GM23338 (cell line): ENCODE data around the gene TOR3A. TPM values are rescaled to one million over a fixed set of nuclear protein-coding genes. Genes with fewer than 3 reads are reported as not detected.

ENCODE experiments used
- ATAC-seq: fragments of 200-7000 bp; cut with Tn5 transposase; 3 replicates; pipeline ENCODE4 v1.9.1; 2020
- DNase-seq: peaks from one replicate; pipeline ENCODE4 v3.0.0-alpha.2; 2015; ENCODE audit warnings: low spot score
- H2AFZ ChIP-seq: fragments of 200-600 bp; sonication (generic); 2 replicates; pipeline ENCODE4 v1.8.0; 2016; ENCODE audit warnings: antibody characterized with exemption, mild to moderate bottlenecking, moderate library complexity
- H3F3A ChIP-seq: fragments of 200-600 bp; sonication (generic); replicated peaks from 2 replicates; pipeline ENCODE4 v1.8.0; 2017; ENCODE audit warnings: antibody characterized with exemption, mixed run types, low read depth
- H3K27ac ChIP-seq: fragments of 200-600 bp; sonication (generic); 2 replicates; pipeline ENCODE4 v1.6.1; 2016; ENCODE audit warnings: low read depth
- H3K27me3 ChIP-seq: fragments of 200-600 bp; sonication (generic); 2 replicates; pipeline ENCODE4 v1.8.0; 2016; ENCODE audit warnings: mild to moderate bottlenecking, mixed run types, moderate library complexity; ENCODE audit not compliant: insufficient read depth
- H3K36me3 ChIP-seq: fragments of 200-600 bp; sonication (generic); 2 replicates; pipeline ENCODE4 v1.8.0; 2016; ENCODE audit warnings: mild to moderate bottlenecking; ENCODE audit not compliant: insufficient read depth
- H3K4me1 ChIP-seq: fragments of 200-600 bp; sonication (generic); 2 replicates; pipeline ENCODE4 v1.8.0; 2016; ENCODE audit warnings: mild to moderate bottlenecking, moderate library complexity; ENCODE audit not compliant: insufficient read depth
- H3K4me2 ChIP-seq: fragments of 200-600 bp; sonication (generic); 2 replicates; pipeline ENCODE4 v1.7.1; 2017; ENCODE audit warnings: mixed run types
- H3K4me3 ChIP-seq: fragments of 200-600 bp; sonication (generic); 2 replicates; pipeline ENCODE4 v1.6.1; 2016; ENCODE audit warnings: mixed run types
- H3K79me2 ChIP-seq: fragments of 200-600 bp; sonication (generic); replicated peaks from 2 replicates; pipeline ENCODE4 v1.8.0; 2017; ENCODE audit warnings: mild to moderate bottlenecking; ENCODE audit not compliant: insufficient read depth
- H3K9me2 ChIP-seq: fragments of 200-600 bp; sonication (generic); 2 replicates; pipeline ENCODE4 v1.8.0; 2017; ENCODE audit not compliant: insufficient read depth
- H4K20me1 ChIP-seq: fragments of 200-600 bp; sonication (generic); replicated peaks from 2 replicates; pipeline ENCODE4 v1.8.0; 2017; ENCODE audit warnings: mild to moderate bottlenecking; ENCODE audit not compliant: insufficient read depth
- H3K27ac Mint-ChIP-seq: 2 replicates; pipeline ENCODE4 v1.8.0; 2020; ENCODE audit warnings: inconsistent platforms, mild to moderate bottlenecking, moderate library complexity, mixed read lengths
- H3K27me3 Mint-ChIP-seq: 3 replicates; pipeline ENCODE4 v1.8.0; 2022; ENCODE audit warnings: low read depth, mild to moderate bottlenecking, moderate library complexity, mixed read lengths, inconsistent platforms; ENCODE audit not compliant: insufficient read depth, poor library complexity
- H3K36me3 Mint-ChIP-seq: 3 replicates; pipeline ENCODE4 v1.8.0; 2021; ENCODE audit warnings: low read depth, mild to moderate bottlenecking, inconsistent platforms, moderate library complexity, mixed read lengths
- H3K4me1 Mint-ChIP-seq: 3 replicates; pipeline ENCODE4 v1.8.0; 2020; ENCODE audit warnings: mild to moderate bottlenecking, inconsistent platforms, mixed read lengths
- H3K4me3 Mint-ChIP-seq: 3 replicates; pipeline ENCODE4 v1.8.0; 2021; ENCODE audit warnings: moderate library complexity, mild to moderate bottlenecking, inconsistent platforms, mixed read lengths
- H3K9me3 Mint-ChIP-seq: 3 replicates; pipeline ENCODE4 v1.8.0; 2020; ENCODE audit warnings: moderate library complexity, mild to moderate bottlenecking, inconsistent platforms, mixed read lengths
- CREB1 ChIP-seq: fragments of 250-450 bp; sonication (Bioruptor Pico); IDR thresholded peaks from 2 replicates; pipeline ENCODE4 v1.5.0; 2020; ENCODE audit warnings: low read depth, mild to moderate bottlenecking, moderate library complexity
- EZH2 ChIP-seq: fragments of 200-600 bp; sonication (generic); IDR thresholded peaks from one replicate; pipeline ENCODE4 v1.8.0; 2017; ENCODE audit warnings: antibody characterized with exemption, mild to moderate bottlenecking, low read depth; ENCODE audit not compliant: unreplicated experiment
- EZH2phosphoT487 ChIP-seq: fragments of 200-600 bp; sonication (generic); IDR thresholded peaks from one replicate; pipeline ENCODE4 v1.8.1; 2018; ENCODE audit warnings: antibody characterized with exemption; ENCODE audit not compliant: unreplicated experiment
- JUNB ChIP-seq: IDR thresholded peaks from one replicate; pipeline ENCODE4 v1.6.1; 2016; ENCODE audit warnings: antibody characterized with exemption; ENCODE audit not compliant: unreplicated experiment
- NANOG ChIP-seq: IDR thresholded peaks from 2 replicates; pipeline ENCODE4 v1.6.1; 2016; ENCODE audit warnings: antibody characterized with exemption, borderline replicate concordance
- POLR2AphosphoS5 ChIP-seq: IDR thresholded peaks from 2 replicates; pipeline ENCODE4 v1.6.1; 2016; ENCODE audit warnings: antibody characterized with exemption, low read depth
- REST ChIP-seq: IDR thresholded peaks from one replicate; pipeline ENCODE4 v1.6.1; 2018; ENCODE audit warnings: antibody characterized with exemption; ENCODE audit not compliant: unreplicated experiment
- STAT1 ChIP-seq: IDR thresholded peaks from one replicate; pipeline ENCODE4 v1.6.1; 2016; ENCODE audit warnings: antibody characterized with exemption; ENCODE audit not compliant: unreplicated experiment
- ZNF114 ChIP-seq: fragments of 250-450 bp; sonication (Bioruptor Pico); IDR thresholded peaks from 2 replicates; pipeline ENCODE4 v1.5.0; 2020; ENCODE audit warnings: mild to moderate bottlenecking, moderate library complexity
- ZNF331 ChIP-seq: fragments of 250-450 bp; sonication (Bioruptor Pico); IDR thresholded peaks from 2 replicates; pipeline ENCODE4 v1.5.0; 2020; ENCODE audit warnings: low read depth, mild to moderate bottlenecking, moderate library complexity
- polyA plus RNA-seq: library from polyadenylated mRNA; unstranded; fragments of >200 nt; fragmentation: Nextera tagmentation; extraction: Ambion mirVana; gene quantifications from 2 replicates; pipeline ENCODE4 v1.2.1, GENCODE V29; 2016
- total RNA-seq: library from RNA; depleted of rRNA; stranded (reverse); fragments of >200 nt; shearing (Covaris generic); gene quantifications from 2 replicates; pipeline ENCODE4 v1.2.3, GENCODE V29; 2014
- TF ChIP-seq, protein P1 (sequence below): fragments of 250-450 bp; sonication (Bioruptor Pico); IDR thresholded peaks from 2 replicates; pipeline ENCODE4 v1.5.0; 2020; ENCODE audit warnings: mild to moderate bottlenecking, moderate library complexity
- TF ChIP-seq, protein P2 (sequence below): IDR thresholded peaks from 2 replicates; pipeline ENCODE4 v1.6.1; 2016; ENCODE audit warnings: antibody characterized with exemption
- TF ChIP-seq, protein P3 (sequence below), 2 experiments: fragments of 200-600 bp in 1 of 2; sonication (generic) in 1 of 2; conservative IDR thresholded peaks; 2 replicates each; pipeline versions ENCODE4 v1.5.1 to v1.6.1; 2016 to 2017; ENCODE audit warnings: antibody characterized with exemption in 2 of 2, low read depth in 2 of 2, mild to moderate bottlenecking in 2 of 2, moderate library complexity in 1 of 2

TOR3A gene
- total and polyA plus RNA-seq, 2 experiments from 2014 or later, result 11.2 to 57.6 TPM

DNA sequence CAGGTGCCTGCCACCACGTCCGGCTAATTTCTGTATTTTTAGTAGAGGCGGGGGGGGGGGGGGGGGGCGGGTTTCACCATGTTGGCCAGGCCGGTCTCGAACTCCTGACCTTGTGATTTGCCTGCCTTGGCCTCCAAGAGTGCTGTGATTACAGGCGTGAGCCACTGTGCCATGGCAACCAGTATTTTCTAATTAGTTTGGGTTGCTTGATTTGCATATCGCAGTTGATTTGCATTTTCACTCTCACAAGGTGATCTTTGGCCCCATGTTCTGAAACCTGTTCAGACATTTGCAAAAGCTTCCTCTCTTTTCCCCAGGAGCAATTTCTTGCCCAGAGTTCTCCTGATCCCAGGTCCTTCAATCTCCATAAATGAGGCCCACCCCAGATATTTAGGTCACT lies 1.7 kb downstream of the TOR3A start:
- Mint-ChIP-seq H3K27ac (no peak overlapping the region), H3K27me3 (peaks cover 12% of the 10 kb centered on the region), H3K4me1 (peaks cover 29% of the 10 kb centered on the region), H3K4me3 (peak overlapping the region; percentile 52), H3K36me3 (peaks cover 23% of the 10 kb centered on the region), H3K9me3 (no peaks in the 10 kb centered on the region; the same call in 2 of the 3 replicates)
- Histone ChIP-seq H3K36me3 (no peaks in the 10 kb centered on the region; the same call in 1 of the 2 replicates), H3F3A (peaks cover 7% of the 10 kb centered on the region; the same call in 1 of the 2 replicates), H2AFZ (no peak overlapping the region), H3K27me3 (0 out of 2 replicates have a peak, but pooled peaks cover 4% of the 10 kb centered on the region), H3K9me2 (no peaks in the 10 kb centered on the region), H3K27ac (no peak overlapping the region), H3K4me2 (no peak overlapping the region), H3K4me3 (peak overlapping the region; percentile 79), H4K20me1 (no peaks in the 10 kb centered on the region), H3K4me1 (peaks cover 16% of the 10 kb centered on the region), H3K79me2 (peaks cover 14% of the 10 kb centered on the region; the same call in 1 of the 2 replicates)
- no peak for ATAC-seq
- DNase-seq, result no peak
- TF ChIP-seq JUNB (no peak), REST (no peak), ZNF114 (no peak), POLR2AphosphoS5 (no peak), EZH2 (no peak), EZH2phosphoT487 (no peak), NANOG (no peak), STAT1 (no peak), ZNF331 (no peak), CREB1 (CRISPR knock-in tag) (no peak)
- TF ChIP-seq, protein P1, sequence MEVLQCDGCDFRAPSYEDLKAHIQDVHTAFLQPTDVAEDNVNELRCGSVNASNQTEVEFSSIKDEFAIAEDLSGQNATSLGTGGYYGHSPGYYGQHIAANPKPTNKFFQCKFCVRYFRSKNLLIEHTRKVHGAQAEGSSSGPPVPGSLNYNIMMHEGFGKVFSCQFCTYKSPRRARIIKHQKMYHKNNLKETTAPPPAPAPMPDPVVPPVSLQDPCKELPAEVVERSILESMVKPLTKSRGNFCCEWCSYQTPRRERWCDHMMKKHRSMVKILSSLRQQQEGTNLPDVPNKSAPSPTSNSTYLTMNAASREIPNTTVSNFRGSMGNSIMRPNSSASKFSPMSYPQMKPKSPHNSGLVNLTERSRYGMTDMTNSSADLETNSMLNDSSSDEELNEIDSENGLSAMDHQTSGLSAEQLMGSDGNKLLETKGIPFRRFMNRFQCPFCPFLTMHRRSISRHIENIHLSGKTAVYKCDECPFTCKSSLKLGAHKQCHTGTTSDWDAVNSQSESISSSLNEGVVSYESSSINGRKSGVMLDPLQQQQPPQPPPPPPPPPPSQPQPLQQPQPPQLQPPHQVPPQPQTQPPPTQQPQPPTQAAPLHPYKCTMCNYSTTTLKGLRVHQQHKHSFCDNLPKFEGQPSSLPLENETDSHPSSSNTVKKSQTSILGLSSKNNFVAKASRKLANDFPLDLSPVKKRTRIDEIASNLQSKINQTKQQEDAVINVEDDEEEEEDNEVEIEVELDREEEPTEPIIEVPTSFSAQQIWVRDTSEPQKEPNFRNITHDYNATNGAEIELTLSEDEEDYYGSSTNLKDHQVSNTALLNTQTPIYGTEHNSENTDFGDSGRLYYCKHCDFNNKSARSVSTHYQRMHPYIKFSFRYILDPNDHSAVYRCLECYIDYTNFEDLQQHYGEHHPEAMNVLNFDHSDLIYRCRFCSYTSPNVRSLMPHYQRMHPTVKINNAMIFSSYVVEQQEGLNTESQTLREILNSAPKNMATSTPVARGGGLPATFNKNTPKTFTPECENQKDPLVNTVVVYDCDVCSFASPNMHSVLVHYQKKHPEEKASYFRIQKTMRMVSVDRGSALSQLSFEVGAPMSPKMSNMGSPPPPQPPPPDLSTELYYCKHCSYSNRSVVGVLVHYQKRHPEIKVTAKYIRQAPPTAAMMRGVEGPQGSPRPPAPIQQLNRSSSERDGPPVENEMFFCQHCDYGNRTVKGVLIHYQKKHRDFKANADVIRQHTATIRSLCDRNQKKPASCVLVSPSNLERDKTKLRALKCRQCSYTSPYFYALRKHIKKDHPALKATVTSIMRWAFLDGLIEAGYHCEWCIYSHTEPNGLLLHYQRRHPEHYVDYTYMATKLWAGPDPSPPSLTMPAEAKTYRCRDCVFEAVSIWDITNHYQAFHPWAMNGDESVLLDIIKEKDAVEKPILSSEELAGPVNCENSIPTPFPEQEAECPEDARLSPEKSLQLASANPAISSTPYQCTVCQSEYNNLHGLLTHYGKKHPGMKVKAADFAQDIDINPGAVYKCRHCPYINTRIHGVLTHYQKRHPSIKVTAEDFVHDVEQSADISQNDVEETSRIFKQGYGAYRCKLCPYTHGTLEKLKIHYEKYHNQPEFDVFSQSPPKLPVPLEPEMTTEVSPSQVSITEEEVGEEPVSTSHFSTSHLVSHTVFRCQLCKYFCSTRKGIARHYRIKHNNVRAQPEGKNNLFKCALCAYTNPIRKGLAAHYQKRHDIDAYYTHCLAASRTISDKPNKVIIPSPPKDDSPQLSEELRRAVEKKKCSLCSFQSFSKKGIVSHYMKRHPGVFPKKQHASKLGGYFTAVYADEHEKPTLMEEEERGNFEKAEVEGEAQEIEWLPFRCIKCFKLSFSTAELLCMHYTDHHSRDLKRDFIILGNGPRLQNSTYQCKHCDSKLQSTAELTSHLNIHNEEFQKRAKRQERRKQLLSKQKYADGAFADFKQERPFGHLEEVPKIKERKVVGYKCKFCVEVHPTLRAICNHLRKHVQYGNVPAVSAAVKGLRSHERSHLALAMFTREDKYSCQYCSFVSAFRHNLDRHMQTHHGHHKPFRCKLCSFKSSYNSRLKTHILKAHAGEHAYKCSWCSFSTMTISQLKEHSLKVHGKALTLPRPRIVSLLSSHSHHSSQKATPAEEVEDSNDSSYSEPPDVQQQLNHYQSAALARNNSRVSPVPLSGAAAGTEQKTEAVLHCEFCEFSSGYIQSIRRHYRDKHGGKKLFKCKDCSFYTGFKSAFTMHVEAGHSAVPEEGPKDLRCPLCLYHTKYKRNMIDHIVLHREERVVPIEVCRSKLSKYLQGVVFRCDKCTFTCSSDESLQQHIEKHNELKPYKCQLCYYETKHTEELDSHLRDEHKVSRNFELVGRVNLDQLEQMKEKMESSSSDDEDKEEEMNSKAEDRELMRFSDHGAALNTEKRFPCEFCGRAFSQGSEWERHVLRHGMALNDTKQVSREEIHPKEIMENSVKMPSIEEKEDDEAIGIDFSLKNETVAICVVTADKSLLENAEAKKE (CRISPR knock-in tag), result no peak
- TF ChIP-seq, protein P2, sequence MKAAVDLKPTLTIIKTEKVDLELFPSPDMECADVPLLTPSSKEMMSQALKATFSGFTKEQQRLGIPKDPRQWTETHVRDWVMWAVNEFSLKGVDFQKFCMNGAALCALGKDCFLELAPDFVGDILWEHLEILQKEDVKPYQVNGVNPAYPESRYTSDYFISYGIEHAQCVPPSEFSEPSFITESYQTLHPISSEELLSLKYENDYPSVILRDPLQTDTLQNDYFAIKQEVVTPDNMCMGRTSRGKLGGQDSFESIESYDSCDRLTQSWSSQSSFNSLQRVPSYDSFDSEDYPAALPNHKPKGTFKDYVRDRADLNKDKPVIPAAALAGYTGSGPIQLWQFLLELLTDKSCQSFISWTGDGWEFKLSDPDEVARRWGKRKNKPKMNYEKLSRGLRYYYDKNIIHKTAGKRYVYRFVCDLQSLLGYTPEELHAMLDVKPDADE, result no peak
- TF ChIP-seq, protein P3, sequence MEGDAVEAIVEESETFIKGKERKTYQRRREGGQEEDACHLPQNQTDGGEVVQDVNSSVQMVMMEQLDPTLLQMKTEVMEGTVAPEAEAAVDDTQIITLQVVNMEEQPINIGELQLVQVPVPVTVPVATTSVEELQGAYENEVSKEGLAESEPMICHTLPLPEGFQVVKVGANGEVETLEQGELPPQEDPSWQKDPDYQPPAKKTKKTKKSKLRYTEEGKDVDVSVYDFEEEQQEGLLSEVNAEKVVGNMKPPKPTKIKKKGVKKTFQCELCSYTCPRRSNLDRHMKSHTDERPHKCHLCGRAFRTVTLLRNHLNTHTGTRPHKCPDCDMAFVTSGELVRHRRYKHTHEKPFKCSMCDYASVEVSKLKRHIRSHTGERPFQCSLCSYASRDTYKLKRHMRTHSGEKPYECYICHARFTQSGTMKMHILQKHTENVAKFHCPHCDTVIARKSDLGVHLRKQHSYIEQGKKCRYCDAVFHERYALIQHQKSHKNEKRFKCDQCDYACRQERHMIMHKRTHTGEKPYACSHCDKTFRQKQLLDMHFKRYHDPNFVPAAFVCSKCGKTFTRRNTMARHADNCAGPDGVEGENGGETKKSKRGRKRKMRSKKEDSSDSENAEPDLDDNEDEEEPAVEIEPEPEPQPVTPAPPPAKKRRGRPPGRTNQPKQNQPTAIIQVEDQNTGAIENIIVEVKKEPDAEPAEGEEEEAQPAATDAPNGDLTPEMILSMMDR (conservative IDR thresholded peaks at IDR 0.05; ENCODE audit: low read depth in 2 of 2), result no peak
